ENCODE measurements around the gene CDK2AP2. TPM values are rescaled to one million over a fixed set of nuclear protein-coding genes. Genes with fewer than 3 reads are reported as not detected.
A peak's percentile ranks its signal among the peaks of the same experiment; 100 is the strongest.

CDK2AP2 gene
- total RNA-seq, 3 donors from 2014 or later, result 32.1 to 35.4 (median 32.8) TPM

DNA sequence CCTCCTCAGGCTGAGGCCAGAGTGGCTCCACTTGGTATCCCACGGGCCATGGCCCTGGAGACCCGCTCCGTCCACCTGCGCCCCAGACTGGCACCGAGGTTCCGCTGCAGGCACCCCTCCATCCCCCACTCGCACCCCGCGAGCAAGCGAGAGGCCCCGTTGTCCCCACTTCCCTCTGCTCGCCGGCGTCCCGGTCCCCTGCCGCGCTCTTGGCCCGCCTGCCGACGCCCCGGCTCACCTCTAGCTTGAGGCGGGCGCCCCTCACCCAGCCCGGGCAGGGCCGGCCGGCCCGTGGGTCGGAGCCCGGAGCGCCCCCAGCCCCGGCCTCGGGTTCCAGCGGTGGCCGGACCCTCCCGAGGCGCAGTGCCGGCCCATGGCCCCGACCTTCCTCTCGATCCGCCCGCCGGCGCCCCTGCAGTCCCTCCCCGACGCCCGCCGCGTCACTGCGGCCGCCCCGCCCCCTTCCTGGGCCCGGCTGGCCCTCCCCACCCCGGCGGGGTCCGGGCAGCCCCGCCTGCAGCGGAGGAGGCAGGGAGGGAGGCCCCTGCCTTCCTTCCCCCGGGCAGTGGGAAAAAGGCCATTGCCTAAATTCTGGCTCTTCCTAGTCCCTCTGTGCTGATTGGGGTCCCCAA lies 2.9 kb downstream of the CDK2AP2 start, which contains the start of gene PITPNM1:
TSS of gene PITPNM1 (minus strand) at position 414 of the 632 bp plus-strand sequence. CDS start 1,183 bp downstream, outside the sequence.
- Histone ChIP-seq H3K36me3 (no peaks in the 10 kb centered on the region), H3K4me3 (peak within 1 kb of the TSS; percentile 59 to 70 (median 70)), H3K27me3 (no peaks in the 10 kb centered on the region), H3K9me3 (no peaks in the 10 kb centered on the region), H3K4me1 (peaks cover 17 to 27% of the 10 kb centered on the region in 2 donors), H3K27ac (peak within 1 kb of the TSS; percentile 98)
- intact Hi-C loops (cut with DNase I; ENCODE audit: low total_unique reads), result loop anchor here (10.0 kb wide), 1 partner anchor 110 kb away; the partner anchor contains the start of gene RAD9A
- DNase-seq (ENCODE audit: low spot score in 2 of 2), result peak in 1 of 2 donors; percentile 53
- TF ChIP-seq POLR2AphosphoS5 (IDR thresholded peaks at IDR 0.05) (no peak), POLR2A (IDR thresholded peaks at IDR 0.05) (no peak)
- TF ChIP-seq, protein P1, sequence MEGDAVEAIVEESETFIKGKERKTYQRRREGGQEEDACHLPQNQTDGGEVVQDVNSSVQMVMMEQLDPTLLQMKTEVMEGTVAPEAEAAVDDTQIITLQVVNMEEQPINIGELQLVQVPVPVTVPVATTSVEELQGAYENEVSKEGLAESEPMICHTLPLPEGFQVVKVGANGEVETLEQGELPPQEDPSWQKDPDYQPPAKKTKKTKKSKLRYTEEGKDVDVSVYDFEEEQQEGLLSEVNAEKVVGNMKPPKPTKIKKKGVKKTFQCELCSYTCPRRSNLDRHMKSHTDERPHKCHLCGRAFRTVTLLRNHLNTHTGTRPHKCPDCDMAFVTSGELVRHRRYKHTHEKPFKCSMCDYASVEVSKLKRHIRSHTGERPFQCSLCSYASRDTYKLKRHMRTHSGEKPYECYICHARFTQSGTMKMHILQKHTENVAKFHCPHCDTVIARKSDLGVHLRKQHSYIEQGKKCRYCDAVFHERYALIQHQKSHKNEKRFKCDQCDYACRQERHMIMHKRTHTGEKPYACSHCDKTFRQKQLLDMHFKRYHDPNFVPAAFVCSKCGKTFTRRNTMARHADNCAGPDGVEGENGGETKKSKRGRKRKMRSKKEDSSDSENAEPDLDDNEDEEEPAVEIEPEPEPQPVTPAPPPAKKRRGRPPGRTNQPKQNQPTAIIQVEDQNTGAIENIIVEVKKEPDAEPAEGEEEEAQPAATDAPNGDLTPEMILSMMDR (IDR thresholded peaks at IDR 0.05), result no peak

- no peaks in the 10 kb centered on the region for H3K27me3 ChIP-seq
- H3K4me1 ChIP-seq, result peaks cover 17 to 27% of the 10 kb centered on the region in 2 donors
- TF ChIP-seq POLR2A (IDR thresholded peaks at IDR 0.05) (no peak), POLR2AphosphoS5 (IDR thresholded peaks at IDR 0.05) (peak in 1 of 3 donors; percentile 14)
- TF ChIP-seq, protein P1 (IDR thresholded peaks at IDR 0.05), result no peak
- DNase-seq (ENCODE audit: low spot score in 2 of 2), result no peak
- intact Hi-C loops (cut with DNase I; ENCODE audit: low total_unique reads), result loop anchor here (10.0 kb wide), 1 partner anchor 109 kb away; the partner anchor contains the start of gene RAD9A
- H3K9me3 ChIP-seq, result no peaks in the 10 kb centered on the region
- peak overlapping the region; percentile 59 to 70 (median 70) for H3K4me3 ChIP-seq
- peak overlapping the region; percentile 98 for H3K27ac ChIP-seq
- H3K36me3 ChIP-seq, result no peaks in the 10 kb centered on the region
Observed at GRCh38 chr11:67504005-67504949, 3.7 kb downstream of the CDK2AP2 start.

DNA sequence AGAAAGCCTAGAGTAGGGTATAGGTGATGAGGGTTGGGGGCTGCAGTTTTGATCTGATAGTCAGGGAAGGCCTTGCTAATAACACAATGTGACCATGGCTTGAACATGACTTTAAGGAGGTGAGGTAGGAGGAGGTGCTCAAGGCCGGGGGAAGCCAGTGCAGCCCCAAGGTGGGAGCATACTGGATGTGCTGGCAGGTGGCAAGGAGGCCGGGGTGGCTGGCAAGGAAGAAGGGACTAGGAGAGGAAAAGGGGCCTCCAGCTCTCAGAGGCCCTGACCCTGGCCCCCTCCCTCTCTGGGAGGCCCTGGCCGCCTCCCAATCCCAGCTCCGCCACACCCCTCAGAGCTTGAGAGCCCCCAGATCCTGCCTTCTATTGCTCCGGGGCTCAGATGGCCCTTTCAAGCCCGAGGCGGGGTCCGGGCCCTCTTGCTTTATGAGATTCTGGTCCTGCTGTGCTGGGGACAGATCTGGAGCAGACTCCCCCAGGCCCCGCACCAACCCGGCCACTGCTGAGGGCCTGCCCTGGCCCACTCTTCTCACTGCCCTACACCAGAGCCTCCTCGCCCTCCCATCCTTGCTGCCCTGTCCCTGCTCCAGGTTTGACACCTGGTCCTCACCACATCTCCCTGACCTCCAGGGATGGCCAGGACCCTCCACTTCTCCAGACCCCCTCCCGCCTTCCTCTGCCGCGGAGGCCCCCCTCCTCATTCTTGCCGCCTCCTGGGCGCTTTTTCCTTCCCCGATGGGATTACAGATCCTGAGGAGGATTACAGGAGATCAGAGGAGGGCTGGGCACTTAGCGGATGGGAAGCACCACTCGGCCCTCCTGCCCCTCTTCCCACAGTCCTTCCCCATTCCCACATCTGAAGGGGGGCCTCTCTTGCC lies 4.6 kb downstream of the CDK2AP2 start:
- peak overlapping the region; percentile 59 to 70 (median 70) for H3K4me3 ChIP-seq
- TF ChIP-seq, protein P1 (IDR thresholded peaks at IDR 0.05), result no peak
- no peak for DNase-seq (ENCODE audit: low spot score in 2 of 2)
- no peaks in the 10 kb centered on the region for H3K36me3 ChIP-seq
- intact Hi-C loops (cut with DNase I; ENCODE audit: low total_unique reads), result loop anchor here (10.0 kb wide), 1 partner anchor 109 kb away; the partner anchor contains the start of gene RAD9A
- H3K27ac ChIP-seq, result peak overlapping the region in 1 of 2 donors; percentile 98
- no peaks in the 10 kb centered on the region for H3K27me3 ChIP-seq
- peaks cover 17 to 27% of the 10 kb centered on the region in 2 donors for H3K4me1 ChIP-seq
- no peaks in the 10 kb centered on the region for H3K9me3 ChIP-seq

GRCh38 chr11:67502328-67502979 lies 5.5 kb downstream of the CDK2AP2 start:
- Histone ChIP-seq H3K27me3 (no peaks in the 10 kb centered on the region), H3K36me3 (no peaks in the 10 kb centered on the region), H3K9me3 (no peaks in the 10 kb centered on the region), H3K27ac (no peak overlapping the region), H3K4me3 (no peak overlapping the region), H3K4me1 (peaks cover 17 to 25% of the 10 kb centered on the region in 2 donors)
- intact Hi-C loops (cut with DNase I; ENCODE audit: low total_unique reads), result loop anchor here (10.0 kb wide), 1 partner anchor 108 kb away; the partner anchor contains the start of gene RAD9A
- no peak for TF ChIP-seq POLR2A (IDR thresholded peaks at IDR 0.05)
- TF ChIP-seq, protein P1 (IDR thresholded peaks at IDR 0.05), result no peak
- TF ChIP-seq POLR2AphosphoS5 (IDR thresholded peaks at IDR 0.05), result no peak
- DNase-seq (ENCODE audit: low spot score in 2 of 2), result no peak

All from breast epithelium (tissue), 4 donors.